Heart left ventricle (tissue), 13 donors: Measurements from ENCODE around the gene LMTK2.

Experiments used
- POLR2A ChIP-seq, 2 donors: fragments of 450-650 bp; IDR thresholded peaks; one replicate each; pipeline ENCODE4 v1.6.1; 2017; ENCODE audit warnings: antibody characterized with exemption in 2 of 2, mild to moderate bottlenecking in 2 of 2, moderate library complexity in 2 of 2
- TF ChIP-seq, protein P1 (sequence below), 12 donors: fragments of 200-600 bp; sonication (generic) in 4 of 12; IDR thresholded peaks; one replicate each; pipeline versions ENCODE4 v1.5.0 to v1.8.0; 2018 to 2022; ENCODE audit warnings: antibody characterized with exemption in 12 of 12, mild to moderate bottlenecking in 5 of 12
- donor health status: ischemic (EF 13 %, LVEDD 7.1; RV severe dilation, severe dysfunction).
- donor health status: DM: no; HTN: yes; CAD: no.
- donor health status: DM: no; HTN: no; CAD: no.
- donor health status: ischemic (EF 25% LVEDD 6.9; RV normal size, moderate dysfunction).
- donor health status: ischemic (EF 25% LVEDD 5.7; RV mildly dilated, moderate dysfunction).
- donor health status: ischemic (EF 35%, LVEDD 5.7; RV mildly dilated, moderate dysfunction).
- donor health status: nonischemic (EF 11% LVEDD 7.7; RV severe dilation, severe dysfunction).
- donor health status: DM: yes; HTN: yes; CAD: no.
- donor health status: PGD.
- donor health status: ischemic (EF 29% LVEDD 5.4; RV normal size, mild dysfunction).
- donor health status: nonischemic (EF 23%, LVEDD 6.1; RV moderate dilation, normal function).

DNA sequence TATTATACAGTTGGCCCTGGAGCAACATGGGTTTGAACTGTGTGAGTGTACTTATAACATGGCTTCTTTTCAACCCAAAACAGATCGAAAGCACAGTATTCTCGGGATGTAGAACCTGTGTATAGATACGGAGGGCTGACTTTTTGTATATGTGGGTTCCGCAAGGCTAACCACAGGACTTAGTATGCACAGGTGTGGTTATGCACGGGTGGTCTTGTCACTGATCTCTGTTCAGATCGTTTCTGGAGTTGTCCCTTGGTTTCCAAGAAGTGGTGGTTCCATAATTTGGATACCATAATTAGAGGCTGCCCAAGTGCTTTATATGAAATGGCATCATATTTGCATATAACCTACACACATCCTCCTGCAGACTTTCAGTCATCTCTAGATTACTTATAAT, 93.7 kb downstream of the LMTK2 start:
- no peak for TF ChIP-seq POLR2A (IDR thresholded peaks at IDR 0.05)
- TF ChIP-seq, protein P1, sequence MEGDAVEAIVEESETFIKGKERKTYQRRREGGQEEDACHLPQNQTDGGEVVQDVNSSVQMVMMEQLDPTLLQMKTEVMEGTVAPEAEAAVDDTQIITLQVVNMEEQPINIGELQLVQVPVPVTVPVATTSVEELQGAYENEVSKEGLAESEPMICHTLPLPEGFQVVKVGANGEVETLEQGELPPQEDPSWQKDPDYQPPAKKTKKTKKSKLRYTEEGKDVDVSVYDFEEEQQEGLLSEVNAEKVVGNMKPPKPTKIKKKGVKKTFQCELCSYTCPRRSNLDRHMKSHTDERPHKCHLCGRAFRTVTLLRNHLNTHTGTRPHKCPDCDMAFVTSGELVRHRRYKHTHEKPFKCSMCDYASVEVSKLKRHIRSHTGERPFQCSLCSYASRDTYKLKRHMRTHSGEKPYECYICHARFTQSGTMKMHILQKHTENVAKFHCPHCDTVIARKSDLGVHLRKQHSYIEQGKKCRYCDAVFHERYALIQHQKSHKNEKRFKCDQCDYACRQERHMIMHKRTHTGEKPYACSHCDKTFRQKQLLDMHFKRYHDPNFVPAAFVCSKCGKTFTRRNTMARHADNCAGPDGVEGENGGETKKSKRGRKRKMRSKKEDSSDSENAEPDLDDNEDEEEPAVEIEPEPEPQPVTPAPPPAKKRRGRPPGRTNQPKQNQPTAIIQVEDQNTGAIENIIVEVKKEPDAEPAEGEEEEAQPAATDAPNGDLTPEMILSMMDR (IDR thresholded peaks at IDR 0.05), result no peak
